ENCODE measurements around the gene TPRG1.

GRCh38 chr3:189133768-189134167 is 38.0 kb upstream of the TPRG1 start:
- no peak for TF ChIP-seq CTCF (IDR thresholded peaks at IDR 0.05; ENCODE audit: insufficient read depth, low read length, poor library complexity, severe bottlenecking)
- TF ChIP-seq EZH2phosphoT487 (conservative IDR thresholded peaks at IDR 0.05; ENCODE audit: low read length) = no peak

Measured in SU-DHL-6 (cell line).